ENCODE measurements around the gene VMP1.

GRCh38 chr17:59760160-59760559, 52.7 kb downstream of the VMP1 start:
- no peak for TF ChIP-seq CTCF (IDR thresholded peaks at IDR 0.05; ENCODE audit: insufficient read depth, low read depth, low read length)
- TF ChIP-seq EZH2 (IDR thresholded peaks at IDR 0.05; ENCODE audit: insufficient read depth, low read length) = no peak
